HCT116 (cell line): ENCODE results near the gene POLN.

ENCODE experiments used
- CTCF ChIP-seq, 3 experiments: fragments of 200-600 bp in 1 of 3; sonication (generic) in 1 of 3; IDR thresholded peaks in 2 of 3; conservative IDR thresholded peaks in 1 of 3; 2 replicates each; pipeline ENCODE4 v1.5.1; 2012 to 2017; ENCODE audit warnings: low read depth in 2 of 3, low read length in 2 of 3, antibody characterized with exemption in 1 of 3, borderline replicate concordance in 1 of 3, control low read depth in 1 of 3, mild to moderate bottlenecking in 1 of 3, mixed read lengths in 1 of 3, mixed run types in 1 of 3, moderate library complexity in 1 of 3; ENCODE audit not compliant: insufficient read depth in 1 of 3
- POLR2AphosphoS5 ChIP-seq: IDR thresholded peaks from 2 replicates; pipeline ENCODE4 v1.6.1; 2011; ENCODE audit warnings: mild to moderate bottlenecking, low read depth, low read length, moderate library complexity

- no peak for TF ChIP-seq CTCF (IDR thresholded peaks at IDR 0.05 in 2 of 3, conservative IDR thresholded peaks at IDR 0.05 in 1 of 3; ENCODE audit: borderline replicate concordance in 1 of 3, insufficient read depth in 1 of 3, low read depth in 2 of 3, low read length in 2 of 3)
- TF ChIP-seq POLR2AphosphoS5, result no peak
These were observed 106.8 kb downstream of the POLN start for GRCh38 chr4:2135083-2135482.
